Loucy (cell line): Measurements from ENCODE around the gene MAP3K15.
"Not testable (repeated sequence)": the region's sequence is repeated elsewhere in the genome, so short reads cannot be mapped to it uniquely, and the experiment has no call there.

ENCODE experiments used
- H2AFZ ChIP-seq: fragments of 200-600 bp; sonication (generic); 2 replicates; pipeline ENCODE4 v1.6.0; 2016; ENCODE audit warnings: antibody characterized with exemption, mild to moderate bottlenecking, low read length, moderate library complexity
- H3F3A ChIP-seq: fragments of 200-600 bp; 2 replicates; pipeline ENCODE4 v1.6.0; 2016; ENCODE audit warnings: antibody characterized with exemption, low read depth, mild to moderate bottlenecking
- H3K27me3 ChIP-seq: fragments of 200-600 bp; sonication (generic); 2 replicates; pipeline ENCODE4 v1.6.1; 2014; ENCODE audit warnings: low read length, mild to moderate bottlenecking; ENCODE audit not compliant: insufficient read depth, poor library complexity, severe bottlenecking
- H3K36me3 ChIP-seq: fragments of 200-600 bp; sonication (generic); 2 replicates; pipeline ENCODE4 v1.6.1; 2016; ENCODE audit warnings: low read length; ENCODE audit not compliant: insufficient read depth
- H3K4me1 ChIP-seq: fragments of 200-600 bp; sonication (generic); 2 replicates; pipeline ENCODE4 v1.5.1; 2014; ENCODE audit warnings: low read length, mild to moderate bottlenecking; ENCODE audit not compliant: insufficient read depth, poor library complexity, severe bottlenecking
- H3K4me2 ChIP-seq: fragments of 200-600 bp; sonication (generic); 2 replicates; pipeline ENCODE4 v1.6.0; 2014; ENCODE audit warnings: antibody characterized with exemption, low read length, low read depth, mild to moderate bottlenecking; ENCODE audit not compliant: poor library complexity, severe bottlenecking
- H3K4me3 ChIP-seq: fragments of 200-600 bp; sonication (generic); 2 replicates; pipeline ENCODE4 v1.5.1; 2014; ENCODE audit warnings: low read length, mild to moderate bottlenecking, mixed read lengths; ENCODE audit not compliant: poor library complexity, severe bottlenecking
- H3K79me2 ChIP-seq: fragments of 200-600 bp; sonication (generic); 2 replicates; pipeline ENCODE4 v1.6.1; 2014; ENCODE audit warnings: low read length; ENCODE audit not compliant: insufficient read depth
- H3K9ac ChIP-seq: fragments of 200-600 bp; sonication (generic); 2 replicates; pipeline ENCODE4 v1.6.0; 2014; ENCODE audit warnings: mild to moderate bottlenecking, low read depth, low read length, moderate library complexity; ENCODE audit not compliant: poor library complexity, severe bottlenecking
- H3K9me2 ChIP-seq: fragments of 200-600 bp; sonication (generic); replicated peaks from 2 replicates; pipeline ENCODE4 v1.6.1; 2016; ENCODE audit warnings: low read depth, low read length, mixed read lengths
- H3K9me3 ChIP-seq: fragments of 200-600 bp; sonication (generic); 2 replicates; pipeline ENCODE4 v1.6.1; 2014; ENCODE audit warnings: mild to moderate bottlenecking, antibody characterized with exemption, low read length, low read depth; ENCODE audit not compliant: insufficient read depth
- H4K20me1 ChIP-seq: fragments of 200-600 bp; sonication (generic); 2 replicates; pipeline ENCODE4 v1.6.0; 2014; ENCODE audit warnings: antibody characterized with exemption, low read length, mild to moderate bottlenecking; ENCODE audit not compliant: insufficient read depth, poor library complexity, severe bottlenecking
- CTCF ChIP-seq: fragments of 200-600 bp; sonication (generic); conservative IDR thresholded peaks from 2 replicates; pipeline ENCODE4 v1.5.1; 2014; ENCODE audit warnings: mild to moderate bottlenecking, antibody characterized with exemption, low read length
- EZH2phosphoT487 ChIP-seq: fragments of 200-600 bp; IDR thresholded peaks from 2 replicates; pipeline ENCODE4 v1.6.1; 2018; ENCODE audit warnings: antibody characterized with exemption, mild to moderate bottlenecking, moderate library complexity, borderline replicate concordance

The MAP3K15 gene

DNA sequence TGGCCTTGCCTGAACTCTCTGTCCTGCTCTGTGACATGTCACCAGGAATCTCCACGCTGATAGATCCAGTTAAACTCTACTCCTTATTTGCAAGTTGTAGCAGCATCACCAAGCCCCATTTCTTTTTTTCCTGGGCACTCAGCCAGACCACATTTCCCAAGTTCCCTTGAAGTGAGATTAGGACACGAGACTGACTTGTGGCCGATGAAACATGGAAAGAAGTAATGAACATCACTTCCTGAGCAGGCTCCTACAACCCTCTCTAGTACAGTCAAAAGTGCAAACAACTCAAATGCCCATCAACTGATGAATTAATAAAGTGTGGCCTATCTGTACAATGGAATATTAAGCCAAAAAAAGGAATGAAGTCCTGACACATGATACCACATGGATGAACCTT lies 74.6 kb downstream of the MAP3K15 start:
- Histone ChIP-seq H3K4me3 (no peak overlapping the region), H4K20me1 (no peaks in the 10 kb centered on the region), H3K4me1 (no peaks in the 10 kb centered on the region), H2AFZ (no peak overlapping the region), H3K27me3 (no peaks in the 10 kb centered on the region), H3K79me2 (no peaks in the 10 kb centered on the region), H3K9me2 (no peaks in the 10 kb centered on the region), H3K36me3 (no peaks in the 10 kb centered on the region), H3K9ac (no peak overlapping the region), H3F3A (no peaks in the 10 kb centered on the region), H3K9me3 (no peaks in the 10 kb centered on the region), H3K4me2 (no peak overlapping the region)
- TF ChIP-seq CTCF = no peak
- TF ChIP-seq EZH2phosphoT487 = no peak

DNA sequence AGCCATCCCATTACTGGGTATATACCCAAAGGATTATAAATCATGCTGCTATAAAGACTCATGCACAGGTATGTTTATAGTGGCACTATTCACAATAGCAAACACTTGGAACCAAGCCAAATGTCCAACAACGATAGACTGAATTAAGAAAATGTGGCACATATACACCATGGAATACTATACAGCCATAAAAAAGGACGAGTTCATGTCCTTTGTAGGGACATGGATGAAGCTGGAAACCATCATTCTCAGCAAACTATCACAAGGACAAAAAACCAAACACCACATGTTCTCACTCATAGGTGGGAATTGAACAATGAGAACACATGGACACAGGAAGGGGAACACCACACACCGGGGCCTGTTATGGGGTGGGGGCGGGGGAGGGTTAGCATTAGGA lies 92.6 kb downstream of the MAP3K15 start:
- H3K4me1 ChIP-seq, H3K79me2 ChIP-seq, H3F3A ChIP-seq, H3K4me3 ChIP-seq, H2AFZ ChIP-seq, H3K9me2 ChIP-seq, H3K4me2 ChIP-seq, H3K36me3 ChIP-seq, H3K9ac ChIP-seq, H3K27me3 ChIP-seq, H4K20me1 ChIP-seq, H3K9me3 ChIP-seq: not testable (repeated sequence)

DNA sequence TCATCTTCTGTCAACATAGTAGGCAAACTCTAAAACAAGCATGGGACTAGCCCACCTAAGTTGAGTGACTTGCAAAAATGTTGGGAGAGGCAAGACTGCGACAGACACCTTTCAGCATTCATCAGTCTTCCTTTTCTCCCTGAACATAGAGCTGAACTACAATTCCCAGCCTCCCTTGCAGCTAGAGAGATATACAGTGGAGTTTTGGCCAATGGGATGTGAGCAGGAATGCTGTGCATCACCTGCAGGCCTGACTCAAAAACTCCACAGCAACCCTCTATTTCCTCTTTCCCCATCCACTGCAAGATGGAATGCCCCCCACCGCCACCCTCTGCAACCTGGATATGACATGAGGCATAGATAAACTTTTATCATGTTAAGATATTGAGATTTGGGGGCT lies 105.0 kb downstream of the MAP3K15 start:
- no peak overlapping the region for H3K4me3 ChIP-seq
- H3K4me1 ChIP-seq = no peaks in the 10 kb centered on the region
- no peaks in the 10 kb centered on the region for H3K9me3 ChIP-seq
- H3K36me3 ChIP-seq = no peaks in the 10 kb centered on the region
- no peak overlapping the region for H2AFZ ChIP-seq
- H4K20me1 ChIP-seq = no peaks in the 10 kb centered on the region
- H3K9me2 ChIP-seq = no peaks in the 10 kb centered on the region
- no peak overlapping the region for H3K9ac ChIP-seq
- H3K27me3 ChIP-seq = no peaks in the 10 kb centered on the region
- H3K79me2 ChIP-seq = no peaks in the 10 kb centered on the region
- H3F3A ChIP-seq = no peaks in the 10 kb centered on the region
- no peak for TF ChIP-seq CTCF
- no peak for TF ChIP-seq EZH2phosphoT487
- H3K4me2 ChIP-seq = no peak overlapping the region

- no peak overlapping the region for H2AFZ ChIP-seq
- no peaks in the 10 kb centered on the region for H3K9me3 ChIP-seq
- H3K9ac ChIP-seq = no peak overlapping the region
- H3K4me2 ChIP-seq = no peak overlapping the region
- no peaks in the 10 kb centered on the region for H3F3A ChIP-seq
- H4K20me1 ChIP-seq = no peaks in the 10 kb centered on the region
- H3K27me3 ChIP-seq = no peaks in the 10 kb centered on the region
- H3K4me1 ChIP-seq = no peaks in the 10 kb centered on the region
- TF ChIP-seq CTCF = no peak
- no peak for TF ChIP-seq EZH2phosphoT487
- H3K79me2 ChIP-seq = no peaks in the 10 kb centered on the region
- no peaks in the 10 kb centered on the region for H3K36me3 ChIP-seq
- no peaks in the 10 kb centered on the region for H3K9me2 ChIP-seq
- H3K4me3 ChIP-seq = no peak overlapping the region
Observed at GRCh38 chrX:19403696-19404095, 111.6 kb downstream of the MAP3K15 start.
